Activated CD8-positive, alpha-beta memory T cell treated with anti-CD3 and anti-CD28 coated beads for 24 hours (primary cell): Measurements from ENCODE around the gene MUC12.
"Not testable (repeated sequence)": the region's sequence is repeated elsewhere in the genome, so short reads cannot be mapped to it uniquely, and the experiment has no call there.

Experiments
- DNase-seq: peaks from one replicate; pipeline ENCODE4 v3.0.0-alpha.2; 2020

The MUC12 gene

DNA sequence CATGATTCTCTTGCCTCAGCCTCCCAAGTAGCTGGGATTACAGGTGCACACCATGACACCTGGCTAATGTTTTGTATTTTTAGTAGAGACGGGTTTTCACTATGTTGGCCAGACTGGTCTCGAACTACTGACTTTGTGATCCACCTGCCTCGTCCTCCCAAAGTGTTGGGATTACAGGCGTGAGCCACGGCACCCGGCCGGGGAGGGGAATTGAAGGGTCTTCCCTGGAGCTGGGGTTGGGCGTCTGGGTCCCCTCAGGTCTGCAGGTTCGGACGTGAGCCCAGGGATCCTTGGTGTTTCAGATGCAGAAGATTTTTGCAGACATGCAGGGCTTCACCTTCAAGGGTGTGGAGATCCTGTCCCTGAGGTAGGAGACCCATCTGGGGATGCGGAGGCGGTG lies 6.0 kb upstream of the MUC12 start:
- DNase-seq = no peak

GRCh38 chr7:100963874-100964273 lies 5.5 kb upstream of the MUC12 start:
- no peak for DNase-seq

DNA sequence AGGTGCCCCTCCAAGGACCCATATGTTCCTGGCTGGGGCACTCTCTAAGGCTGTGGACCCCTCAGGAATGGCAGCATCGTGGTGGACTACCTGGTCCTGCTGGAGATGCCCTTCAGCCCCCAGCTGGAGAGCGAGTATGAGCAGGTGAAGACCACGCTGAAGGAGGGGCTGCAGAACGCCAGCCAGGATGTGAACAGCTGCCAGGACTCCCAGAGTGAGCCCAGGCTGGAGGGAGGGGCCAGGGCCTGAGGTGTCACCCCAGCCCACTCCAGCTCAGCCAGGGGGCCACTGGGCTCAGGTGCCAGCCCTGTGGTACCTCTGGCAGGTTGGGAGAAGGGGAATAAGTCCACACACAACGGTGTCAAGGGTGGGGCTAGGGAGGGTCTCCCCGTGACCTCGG lies 4.7 kb upstream of the MUC12 start:
- no peak for DNase-seq

DNA sequence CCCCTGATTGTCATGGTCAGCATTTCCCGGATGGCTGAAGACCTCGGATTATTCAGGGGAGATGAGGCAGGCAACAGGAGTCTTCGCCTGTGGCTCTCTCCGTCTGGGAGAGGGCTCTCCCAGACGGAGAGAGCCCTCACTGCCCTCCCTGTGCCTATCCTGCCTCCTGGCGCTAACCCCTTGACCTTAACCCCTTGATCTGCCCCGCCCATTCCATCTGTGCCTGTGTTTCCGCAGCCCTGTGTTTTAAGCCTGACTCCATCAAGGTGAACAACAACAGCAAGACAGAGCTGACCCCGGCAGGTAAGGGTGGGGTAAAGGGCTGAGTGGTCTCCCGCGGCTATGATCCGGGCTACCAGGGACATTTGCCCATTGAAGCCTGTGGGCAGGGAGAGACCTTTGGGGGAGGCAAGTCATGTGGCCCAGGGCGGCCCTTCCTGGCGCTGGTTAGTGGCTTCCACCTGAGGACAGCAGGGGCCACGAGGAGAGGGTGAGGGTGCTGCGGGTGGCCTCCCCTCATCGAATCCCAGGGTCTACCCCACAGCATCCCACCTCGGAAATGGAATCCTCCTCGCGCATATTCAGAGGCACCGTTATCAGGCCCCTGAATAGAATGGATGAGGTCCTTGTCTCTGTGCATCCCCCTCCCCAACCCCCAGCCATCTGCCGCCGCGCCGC lies 4.2 kb upstream of the MUC12 start:
- no peak for DNase-seq

DNA sequence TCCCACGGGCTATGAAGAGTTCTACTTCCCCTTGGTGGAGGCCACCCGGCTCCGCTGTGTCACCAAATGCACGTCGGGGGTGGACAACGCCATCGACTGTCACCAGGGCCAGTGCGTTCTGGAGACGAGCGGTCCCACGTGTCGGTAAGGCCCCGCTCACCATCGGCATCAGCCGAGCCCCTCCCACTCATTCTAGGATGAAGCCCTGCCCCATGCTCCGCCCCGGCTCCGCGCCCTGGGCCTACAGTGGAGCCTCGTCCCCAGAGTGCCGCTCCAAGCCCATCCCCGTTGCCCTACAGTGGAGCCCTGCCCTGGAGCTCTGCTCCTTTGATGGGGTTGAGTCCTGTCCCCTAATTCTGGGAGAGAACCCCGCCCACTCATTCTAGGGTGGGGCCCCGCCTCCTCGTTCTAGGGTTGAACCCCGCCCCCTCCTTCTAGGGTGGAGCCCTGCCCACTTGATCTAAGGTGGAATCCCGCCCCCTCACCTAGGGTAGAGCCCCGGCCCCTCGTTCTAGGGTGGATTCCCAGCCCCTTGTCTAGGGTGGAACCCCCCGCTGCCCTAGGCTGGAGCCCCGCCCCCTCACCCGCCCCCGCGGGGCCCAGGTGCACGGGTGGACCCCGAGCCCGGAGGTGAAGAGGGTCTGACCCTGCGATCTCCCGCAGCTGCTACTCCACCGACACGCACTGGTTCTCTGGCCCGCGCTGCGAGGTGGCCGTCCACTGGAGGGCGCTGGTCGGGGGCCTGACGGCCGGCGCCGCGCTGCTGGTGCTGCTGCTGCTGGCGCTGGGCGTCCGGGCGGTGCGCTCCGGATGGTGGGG lies 3.4 kb upstream of the MUC12 start:
- peak; percentile 92 for DNase-seq

DNA sequence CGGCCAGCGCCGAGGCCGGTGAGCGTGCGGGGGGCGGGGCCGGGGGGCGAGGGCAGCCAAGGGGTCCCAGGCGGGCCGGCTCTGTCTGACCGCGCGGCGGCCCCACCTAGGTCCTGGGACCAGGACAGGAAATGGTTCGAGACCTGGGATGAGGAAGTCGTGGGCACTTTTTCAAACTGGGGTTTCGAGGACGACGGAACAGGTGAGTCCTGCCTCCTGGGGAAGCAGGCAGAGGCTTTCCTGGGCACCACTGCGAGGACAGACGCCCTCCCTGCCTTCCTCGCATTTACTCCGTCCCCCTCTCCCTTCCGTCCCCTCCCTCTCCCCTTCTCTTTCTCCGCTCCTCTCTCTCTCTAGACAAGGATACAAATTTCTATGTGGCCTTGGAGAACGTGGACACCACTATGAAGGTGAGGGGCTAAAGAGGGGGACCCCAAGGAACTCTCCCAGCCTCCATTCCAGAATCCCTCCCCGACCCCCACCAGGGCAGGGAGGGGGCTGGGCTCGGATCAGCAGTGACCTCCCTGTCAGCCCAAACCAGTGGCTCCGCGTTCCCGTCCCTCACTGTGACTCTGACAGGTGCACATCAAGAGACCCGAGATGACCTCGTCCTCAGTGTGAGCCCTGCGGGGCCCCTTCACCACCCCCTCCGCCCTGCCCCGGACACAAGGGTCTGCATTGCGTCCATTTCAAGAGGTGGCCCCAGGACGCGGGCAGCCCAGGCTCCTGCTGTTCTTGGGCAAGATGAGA lies 2.6 kb upstream of the MUC12 start:
- DNase-seq = peak; percentile 69

GRCh38 chr7:100967292-100967863 lies 2.0 kb upstream of the MUC12 start:
- DNase-seq = no peak

- no peak for DNase-seq
Observed at GRCh38 chr7:100968031-100968430, 1.3 kb upstream of the MUC12 start.

DNA sequence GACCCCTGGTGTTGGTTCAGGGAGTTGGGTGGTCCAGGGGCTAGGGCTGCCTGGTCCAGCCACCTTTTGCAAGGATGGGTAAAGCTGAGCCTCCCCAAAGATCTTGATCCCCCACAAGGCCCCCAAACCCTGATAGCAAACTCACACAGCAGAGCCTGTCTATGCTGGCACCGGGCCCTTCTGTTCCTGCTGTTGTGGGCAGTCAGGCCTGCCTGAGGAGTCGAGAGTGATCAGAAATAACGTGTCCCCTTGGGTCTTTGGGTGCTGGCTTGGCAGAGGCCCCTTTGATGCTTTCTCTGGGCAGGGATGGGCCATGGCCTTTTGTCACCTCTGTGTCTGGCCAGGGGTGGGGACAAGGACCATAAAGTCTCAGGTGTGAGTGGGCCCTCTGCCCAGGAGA lies 715 bp upstream of the MUC12 start:
- DNase-seq = no peak

GRCh38 chr7:100971111-100972001 lies 2.0 kb downstream of the MUC12 start:
- no peak for DNase-seq

GRCh38 chr7:100972002-100972347 lies 2.6 kb downstream of the MUC12 start:
- DNase-seq = no peak

- no peak for DNase-seq
Observed at GRCh38 chr7:100974021-100974420, 4.7 kb downstream of the MUC12 start.

DNA sequence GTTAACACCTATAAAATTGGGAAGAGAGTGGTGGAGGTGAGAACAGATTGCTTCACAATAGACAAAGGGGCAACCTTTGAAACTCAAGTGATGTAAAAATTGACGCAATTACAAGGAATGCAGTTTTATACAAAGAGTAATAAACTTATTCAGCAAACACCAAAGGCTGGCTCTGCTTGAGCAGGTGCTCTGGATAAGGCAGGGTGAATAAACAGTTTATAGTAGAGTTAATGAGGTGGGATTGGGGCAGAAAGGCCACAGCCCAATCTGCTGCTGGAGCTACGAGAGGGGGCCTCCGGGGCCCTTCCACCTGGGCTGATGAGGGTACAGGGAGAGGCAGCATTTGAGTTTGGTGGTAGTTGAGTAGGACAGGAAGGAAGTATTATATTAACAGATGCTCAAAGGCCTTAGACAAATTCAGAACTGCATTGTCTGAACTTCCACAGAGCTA lies 6.0 kb downstream of the MUC12 start:
- DNase-seq = no peak

DNA sequence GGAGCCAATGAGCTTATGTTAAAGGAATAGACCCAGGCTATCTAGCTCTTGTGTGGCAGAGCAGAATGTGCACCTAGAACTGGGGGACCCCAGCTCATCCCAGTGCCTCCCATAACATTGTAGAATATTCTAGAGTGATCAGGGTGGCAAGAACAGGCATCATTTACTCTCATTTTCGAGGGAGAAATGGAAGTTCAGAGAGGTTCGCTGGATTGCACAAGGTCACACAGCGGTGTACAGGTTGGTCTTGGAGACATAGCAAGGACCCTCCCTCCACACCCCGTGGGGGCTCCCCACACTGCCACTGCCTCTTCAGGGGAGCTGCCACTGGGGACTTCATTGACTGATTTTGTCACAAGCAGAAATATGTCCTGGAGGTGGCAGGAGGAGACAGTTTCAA lies 8.9 kb downstream of the MUC12 start:
- no peak for DNase-seq

DNA sequence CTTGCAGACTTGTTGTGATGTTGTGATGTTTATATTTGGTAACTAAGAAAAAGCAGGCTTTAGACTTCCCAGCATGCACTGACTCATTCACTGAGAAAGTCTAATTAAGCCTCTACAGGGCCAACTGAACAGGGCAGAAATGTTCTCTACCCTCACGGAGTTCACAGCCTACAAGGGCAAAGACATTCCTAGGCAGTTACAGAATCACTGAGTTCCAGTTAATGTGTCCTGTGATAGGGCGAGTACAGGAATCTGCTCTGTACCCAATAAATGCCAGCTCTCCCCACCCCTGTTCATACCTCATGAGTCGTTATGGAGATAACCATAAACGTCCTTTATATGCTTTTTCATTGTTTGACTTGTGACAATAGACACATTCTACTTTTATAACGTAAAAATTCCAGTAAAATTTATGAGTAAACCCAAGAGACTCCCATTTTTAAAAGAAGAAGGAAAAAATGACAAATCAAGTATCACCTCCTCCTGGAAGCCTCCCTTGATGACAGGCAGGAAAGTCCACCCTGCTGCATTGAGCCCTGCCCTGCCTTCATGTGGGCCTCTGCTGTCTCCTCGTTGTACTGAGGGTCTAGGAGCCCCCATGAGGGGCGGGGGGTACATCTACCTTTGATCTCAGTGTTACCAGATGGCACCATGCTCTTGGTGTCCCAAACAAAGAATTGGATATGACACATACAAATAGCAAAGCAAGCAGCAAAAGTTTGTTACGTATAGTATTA lies 14.3 kb downstream of the MUC12 start:
- DNase-seq = no peak

- not testable (repeated sequence) for DNase-seq
Observed at GRCh38 chr7:100984241-100984918, 15.0 kb downstream of the MUC12 start.

GRCh38 chr7:100985033-100985797 lies 15.8 kb downstream of the MUC12 start:
- not testable (repeated sequence) for DNase-seq

DNA sequence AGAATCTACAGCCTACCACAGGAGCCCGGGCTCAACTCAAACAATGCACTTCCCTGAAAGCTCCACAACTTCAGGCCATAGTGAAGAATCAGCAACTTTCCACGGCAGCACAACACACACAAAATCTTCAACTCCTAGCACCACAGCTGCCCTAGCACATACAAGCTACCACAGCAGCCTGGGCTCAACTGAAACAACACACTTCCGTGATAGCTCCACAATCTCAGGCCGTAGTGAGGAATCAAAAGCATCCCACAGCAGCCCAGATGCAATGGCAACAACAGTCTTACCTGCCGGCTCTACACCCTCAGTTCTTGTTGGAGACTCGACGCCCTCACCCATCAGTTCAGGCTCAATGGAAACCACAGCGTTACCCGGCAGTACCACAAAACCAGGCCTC lies 22.3 kb downstream of the MUC12 start:
- no peak for DNase-seq

GRCh38 chr7:100992280-100992679 lies 22.9 kb downstream of the MUC12 start:
- DNase-seq = not testable (repeated sequence)

DNA sequence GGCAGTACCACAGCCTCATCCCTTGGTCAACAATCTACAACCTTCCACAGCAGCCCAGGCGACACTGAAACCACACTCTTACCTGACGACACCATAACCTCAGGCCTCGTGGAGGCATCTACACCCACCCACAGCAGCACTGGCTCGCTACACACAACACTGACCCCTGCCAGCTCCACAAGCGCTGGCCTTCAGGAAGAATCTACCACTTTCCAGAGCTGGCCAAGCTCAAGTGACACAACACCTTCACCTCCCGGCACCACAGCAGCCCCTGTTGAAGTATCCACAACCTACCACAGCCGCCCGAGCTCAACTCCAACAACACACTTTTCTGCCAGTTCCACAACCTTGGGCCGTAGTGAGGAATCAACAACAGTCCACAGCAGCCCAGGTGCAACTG lies 25.3 kb downstream of the MUC12 start:
- not testable (repeated sequence) for DNase-seq
